ENCODE results near the gene ALKBH5.

ALKBH5 gene

GRCh38 chr17:18146980-18147379, 36.6 kb upstream of the ALKBH5 start:
- no peak overlapping the region for H3K4me3 Mint-ChIP-seq
- no peaks in the 10 kb centered on the region for H3K9me3 Mint-ChIP-seq
- no peaks in the 10 kb centered on the region for H3K36me3 Mint-ChIP-seq (ENCODE audit: low read depth)
- no peaks in the 10 kb centered on the region for H3K27me3 Mint-ChIP-seq (ENCODE audit: low read depth)
- no peaks in the 10 kb centered on the region for H3K4me1 Mint-ChIP-seq (ENCODE audit: low read depth)
- no peak overlapping the region for H3K27ac Mint-ChIP-seq

GRCh38 chr17:18148586-18148985, 35.0 kb upstream of the ALKBH5 start:
- Mint-ChIP-seq H3K4me1 (ENCODE audit: low read depth) (no peaks in the 10 kb centered on the region), H3K36me3 (ENCODE audit: low read depth) (no peaks in the 10 kb centered on the region), H3K27me3 (ENCODE audit: low read depth) (no peaks in the 10 kb centered on the region), H3K9me3 (no peaks in the 10 kb centered on the region), H3K27ac (no peak overlapping the region), H3K4me3 (no peak overlapping the region)

GRCh38 chr17:18151290-18151689, 32.3 kb upstream of the ALKBH5 start:
- Mint-ChIP-seq H3K4me3 (no peak overlapping the region), H3K9me3 (no peaks in the 10 kb centered on the region)

GRCh38 chr17:18155179-18155578, 28.4 kb upstream of the ALKBH5 start:
- Mint-ChIP-seq H3K4me3 (no peak overlapping the region), H3K9me3 (no peaks in the 10 kb centered on the region), H3K27me3 (ENCODE audit: low read depth) (no peaks in the 10 kb centered on the region), H3K4me1 (ENCODE audit: low read depth) (peaks cover 6% of the 10 kb centered on the region), H3K27ac (no peak overlapping the region), H3K36me3 (ENCODE audit: low read depth) (no peaks in the 10 kb centered on the region)

More at GRCh38 chr17:18151290-18151689, 32.3 kb upstream of the ALKBH5 start:
- no peak overlapping the region for H3K27ac Mint-ChIP-seq
- no peaks in the 10 kb centered on the region for H3K4me1 Mint-ChIP-seq (ENCODE audit: low read depth)
- no peaks in the 10 kb centered on the region for H3K36me3 Mint-ChIP-seq (ENCODE audit: low read depth)
- no peaks in the 10 kb centered on the region for H3K27me3 Mint-ChIP-seq (ENCODE audit: low read depth)

- Mint-ChIP-seq H3K36me3 (ENCODE audit: low read depth) (no peaks in the 10 kb centered on the region), H3K27ac (no peak overlapping the region), H3K27me3 (ENCODE audit: low read depth) (no peaks in the 10 kb centered on the region), H3K4me3 (no peak overlapping the region), H3K4me1 (ENCODE audit: low read depth) (peaks cover 6% of the 10 kb centered on the region), H3K9me3 (no peaks in the 10 kb centered on the region)
These were observed 27.3 kb upstream of the ALKBH5 start for GRCh38 chr17:18156171-18156975.

- H3K4me3 Mint-ChIP-seq: no peak overlapping the region
- H3K27me3 Mint-ChIP-seq (ENCODE audit: low read depth): no peaks in the 10 kb centered on the region
- H3K9me3 Mint-ChIP-seq: no peaks in the 10 kb centered on the region
- no peaks in the 10 kb centered on the region for H3K36me3 Mint-ChIP-seq (ENCODE audit: low read depth)
- no peak overlapping the region for H3K27ac Mint-ChIP-seq
- H3K4me1 Mint-ChIP-seq (ENCODE audit: low read depth): peaks cover 6% of the 10 kb centered on the region
These were observed 26.7 kb upstream of the ALKBH5 start for GRCh38 chr17:18156976-18157280.

- Mint-ChIP-seq H3K4me1 (ENCODE audit: low read depth) (peaks cover 6% of the 10 kb centered on the region), H3K36me3 (ENCODE audit: low read depth) (no peaks in the 10 kb centered on the region), H3K9me3 (no peaks in the 10 kb centered on the region), H3K27ac (peak overlapping the region; percentile 90), H3K4me3 (no peak overlapping the region), H3K27me3 (ENCODE audit: low read depth) (no peaks in the 10 kb centered on the region)
These were observed 26.2 kb upstream of the ALKBH5 start for GRCh38 chr17:18157354-18157985.

- Mint-ChIP-seq H3K27me3 (ENCODE audit: low read depth) (no peaks in the 10 kb centered on the region), H3K27ac (peak overlapping the region; percentile 90), H3K4me3 (peak overlapping the region; percentile 85), H3K36me3 (ENCODE audit: low read depth) (no peaks in the 10 kb centered on the region), H3K4me1 (ENCODE audit: low read depth) (peaks cover 6% of the 10 kb centered on the region), H3K9me3 (no peaks in the 10 kb centered on the region)
These were observed 25.5 kb upstream of the ALKBH5 start for GRCh38 chr17:18158022-18158600.

- H3K4me1 Mint-ChIP-seq (ENCODE audit: low read depth): peaks cover 6% of the 10 kb centered on the region
- no peak overlapping the region for H3K4me3 Mint-ChIP-seq
- no peaks in the 10 kb centered on the region for H3K9me3 Mint-ChIP-seq
- H3K27me3 Mint-ChIP-seq (ENCODE audit: low read depth): no peaks in the 10 kb centered on the region
- no peak overlapping the region for H3K27ac Mint-ChIP-seq
- no peaks in the 10 kb centered on the region for H3K36me3 Mint-ChIP-seq (ENCODE audit: low read depth)
These were observed 24.0 kb upstream of the ALKBH5 start for GRCh38 chr17:18159551-18160120.

- H3K27ac Mint-ChIP-seq: no peak overlapping the region
- no peaks in the 10 kb centered on the region for H3K36me3 Mint-ChIP-seq (ENCODE audit: low read depth)
- H3K9me3 Mint-ChIP-seq: no peaks in the 10 kb centered on the region
- H3K4me1 Mint-ChIP-seq (ENCODE audit: low read depth): peaks cover 6% of the 10 kb centered on the region
- H3K4me3 Mint-ChIP-seq: peak overlapping the region; percentile 43
- H3K27me3 Mint-ChIP-seq (ENCODE audit: low read depth): no peaks in the 10 kb centered on the region
These were observed 23.3 kb upstream of the ALKBH5 start for GRCh38 chr17:18160128-18160856.

- Mint-ChIP-seq H3K9me3 (no peaks in the 10 kb centered on the region), H3K4me3 (no peak overlapping the region), H3K27me3 (ENCODE audit: low read depth) (no peaks in the 10 kb centered on the region), H3K27ac (no peak overlapping the region), H3K36me3 (ENCODE audit: low read depth) (no peaks in the 10 kb centered on the region), H3K4me1 (ENCODE audit: low read depth) (peaks cover 6% of the 10 kb centered on the region)
These were observed 22.2 kb upstream of the ALKBH5 start for GRCh38 chr17:18161207-18162145.

GRCh38 chr17:18163547-18163946, 20.1 kb upstream of the ALKBH5 start:
- Mint-ChIP-seq H3K4me3 (no peak overlapping the region), H3K36me3 (ENCODE audit: low read depth) (no peaks in the 10 kb centered on the region), H3K27me3 (ENCODE audit: low read depth) (no peaks in the 10 kb centered on the region), H3K9me3 (no peaks in the 10 kb centered on the region), H3K4me1 (ENCODE audit: low read depth) (peaks cover 2% of the 10 kb centered on the region), H3K27ac (no peak overlapping the region)

GRCh38 chr17:18166894-18167293, 16.7 kb upstream of the ALKBH5 start:
- H3K4me1 Mint-ChIP-seq (ENCODE audit: low read depth): no peaks in the 10 kb centered on the region
- no peak overlapping the region for H3K4me3 Mint-ChIP-seq
- H3K36me3 Mint-ChIP-seq (ENCODE audit: low read depth): no peaks in the 10 kb centered on the region
- no peaks in the 10 kb centered on the region for H3K27me3 Mint-ChIP-seq (ENCODE audit: low read depth)
- H3K9me3 Mint-ChIP-seq: no peaks in the 10 kb centered on the region
- no peak overlapping the region for H3K27ac Mint-ChIP-seq

- H3K36me3 Mint-ChIP-seq (ENCODE audit: low read depth): no peaks in the 10 kb centered on the region
- H3K4me3 Mint-ChIP-seq: no peak overlapping the region
- H3K4me1 Mint-ChIP-seq (ENCODE audit: low read depth): no peaks in the 10 kb centered on the region
- H3K27me3 Mint-ChIP-seq (ENCODE audit: low read depth): no peaks in the 10 kb centered on the region
- H3K27ac Mint-ChIP-seq: no peak overlapping the region
- H3K9me3 Mint-ChIP-seq: no peaks in the 10 kb centered on the region
These were observed 16.2 kb upstream of the ALKBH5 start for GRCh38 chr17:18167421-18167820.

Measured in T-helper 1 cell treated with Interleukin-12 subunit alpha and Interleukin-12 subunit beta and Interleukin-4 antibody, amounts not matched to agents 30 μg/mL and 1 μg/mL, for 36 hours (primary cell).